PFSK-1 (cell line): ENCODE measurements around the gene FAM13C.

Source experiments
- FOXP2 ChIP-seq: optimal IDR thresholded peaks from 2 replicates; pipeline ENCODE3; 2011; ENCODE audit warnings: borderline replicate concordance, control low read depth, inconsistent platforms; ENCODE audit not compliant: insufficient read depth; ENCODE audit errors: extremely low read length, extremely low read depth
- POLR2AphosphoS5 ChIP-seq: IDR thresholded peaks from 2 replicates; pipeline ENCODE4 v1.6.1; 2012; ENCODE audit warnings: low read depth, mild to moderate bottlenecking, control low read depth, low read length, moderate library complexity
- SIN3A ChIP-seq: IDR thresholded peaks from 2 replicates; pipeline ENCODE4 v1.6.1; 2012; ENCODE audit warnings: mild to moderate bottlenecking, low read length, moderate library complexity, borderline replicate concordance; ENCODE audit not compliant: insufficient read depth
- TAF1 ChIP-seq: IDR thresholded peaks from 2 replicates; pipeline ENCODE4 v1.6.1; 2012; ENCODE audit warnings: low read length, control low read depth, borderline replicate concordance; ENCODE audit not compliant: insufficient read depth
- TF ChIP-seq, protein P1 (sequence below), 2 experiments: IDR thresholded peaks; 2 replicates each; pipeline versions ENCODE4 v1.6.1 to v1.8.0; 2011 to 2012; ENCODE audit warnings: low read depth in 2 of 2, low read length in 2 of 2, control low read depth in 1 of 2, inconsistent platforms in 1 of 2, mild to moderate bottlenecking in 1 of 2, moderate library complexity in 1 of 2; ENCODE audit not compliant: insufficient read depth in 1 of 2

The FAM13C gene

DNA sequence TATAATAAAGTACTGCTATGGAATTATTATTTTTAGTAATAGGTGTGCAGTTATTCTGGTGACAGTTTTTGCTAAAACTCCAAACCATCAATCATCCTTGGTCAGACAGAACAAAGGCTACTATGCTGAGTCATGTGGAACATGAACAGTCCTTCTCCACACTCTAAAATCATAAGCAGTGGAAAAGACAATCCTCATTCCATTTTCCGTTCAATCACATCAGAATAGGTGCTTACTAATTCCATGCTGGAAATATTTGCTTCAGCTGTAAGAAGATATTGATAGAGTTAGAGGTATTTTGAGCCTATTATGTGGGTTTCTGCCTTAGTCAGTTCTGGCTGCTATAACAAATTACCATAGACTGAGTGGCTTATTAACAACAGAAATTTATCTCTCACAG is 82.9 kb downstream of the FAM13C start:
- TF ChIP-seq, protein P1, sequence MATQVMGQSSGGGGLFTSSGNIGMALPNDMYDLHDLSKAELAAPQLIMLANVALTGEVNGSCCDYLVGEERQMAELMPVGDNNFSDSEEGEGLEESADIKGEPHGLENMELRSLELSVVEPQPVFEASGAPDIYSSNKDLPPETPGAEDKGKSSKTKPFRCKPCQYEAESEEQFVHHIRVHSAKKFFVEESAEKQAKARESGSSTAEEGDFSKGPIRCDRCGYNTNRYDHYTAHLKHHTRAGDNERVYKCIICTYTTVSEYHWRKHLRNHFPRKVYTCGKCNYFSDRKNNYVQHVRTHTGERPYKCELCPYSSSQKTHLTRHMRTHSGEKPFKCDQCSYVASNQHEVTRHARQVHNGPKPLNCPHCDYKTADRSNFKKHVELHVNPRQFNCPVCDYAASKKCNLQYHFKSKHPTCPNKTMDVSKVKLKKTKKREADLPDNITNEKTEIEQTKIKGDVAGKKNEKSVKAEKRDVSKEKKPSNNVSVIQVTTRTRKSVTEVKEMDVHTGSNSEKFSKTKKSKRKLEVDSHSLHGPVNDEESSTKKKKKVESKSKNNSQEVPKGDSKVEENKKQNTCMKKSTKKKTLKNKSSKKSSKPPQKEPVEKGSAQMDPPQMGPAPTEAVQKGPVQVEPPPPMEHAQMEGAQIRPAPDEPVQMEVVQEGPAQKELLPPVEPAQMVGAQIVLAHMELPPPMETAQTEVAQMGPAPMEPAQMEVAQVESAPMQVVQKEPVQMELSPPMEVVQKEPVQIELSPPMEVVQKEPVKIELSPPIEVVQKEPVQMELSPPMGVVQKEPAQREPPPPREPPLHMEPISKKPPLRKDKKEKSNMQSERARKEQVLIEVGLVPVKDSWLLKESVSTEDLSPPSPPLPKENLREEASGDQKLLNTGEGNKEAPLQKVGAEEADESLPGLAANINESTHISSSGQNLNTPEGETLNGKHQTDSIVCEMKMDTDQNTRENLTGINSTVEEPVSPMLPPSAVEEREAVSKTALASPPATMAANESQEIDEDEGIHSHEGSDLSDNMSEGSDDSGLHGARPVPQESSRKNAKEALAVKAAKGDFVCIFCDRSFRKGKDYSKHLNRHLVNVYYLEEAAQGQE (IDR thresholded peaks at IDR 0.05; ENCODE audit: insufficient read depth in 1 of 2, low read depth in 2 of 2, low read length in 2 of 2) = no peak
- TF ChIP-seq FOXP2 = no peak
- TF ChIP-seq TAF1 = no peak
- no peak for TF ChIP-seq POLR2AphosphoS5
- no peak for TF ChIP-seq SIN3A

GRCh38 chr10:59276919-59277318 is 85.4 kb downstream of the FAM13C start:
- TF ChIP-seq, protein P1 (IDR thresholded peaks at IDR 0.05; ENCODE audit: insufficient read depth in 1 of 2, low read depth in 2 of 2, low read length in 2 of 2) = no peak
- TF ChIP-seq POLR2AphosphoS5 (no peak), SIN3A (no peak), FOXP2 (no peak), TAF1 (no peak)

DNA sequence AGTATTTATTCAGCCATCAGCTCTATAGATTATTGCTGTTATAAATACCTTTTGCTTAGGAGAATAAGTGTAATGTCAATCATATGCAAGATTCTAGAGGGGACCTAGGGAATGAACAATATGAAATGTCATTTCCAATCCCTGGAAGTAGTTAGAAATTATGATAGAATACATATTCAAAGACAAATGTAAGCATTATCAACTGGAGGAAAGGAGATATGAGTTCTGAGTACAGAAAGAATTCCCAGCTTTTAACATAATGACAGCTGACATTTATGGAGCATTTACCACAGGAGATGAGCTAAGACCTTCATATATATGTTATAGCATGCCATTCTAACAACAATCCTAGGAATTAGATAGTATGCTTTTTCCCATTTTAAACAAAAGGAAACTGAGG is 86.2 kb downstream of the FAM13C start:
- TF ChIP-seq, protein P1 (IDR thresholded peaks at IDR 0.05; ENCODE audit: insufficient read depth in 1 of 2, low read depth in 2 of 2, low read length in 2 of 2) = no peak
- TF ChIP-seq POLR2AphosphoS5 = no peak
- TF ChIP-seq FOXP2 = no peak
- TF ChIP-seq TAF1 = no peak
- no peak for TF ChIP-seq SIN3A

DNA sequence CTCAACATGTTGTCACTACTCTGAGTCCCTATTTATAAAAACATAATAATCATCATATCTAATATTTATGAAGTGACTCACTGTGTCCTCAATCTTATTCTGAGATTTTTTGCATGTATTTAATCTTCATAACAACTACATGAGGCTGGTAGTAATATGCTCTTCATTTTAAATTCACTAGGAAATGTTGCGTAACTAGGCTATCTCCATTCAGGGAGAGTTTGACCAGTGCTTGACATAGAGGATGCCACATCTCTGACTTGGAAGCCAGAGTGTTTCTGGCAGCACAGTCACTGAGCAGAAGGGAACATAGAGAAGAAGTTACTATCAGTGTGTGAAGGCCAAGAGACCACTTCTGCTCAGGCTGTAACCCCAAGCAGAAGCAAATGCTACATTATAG is 88.9 kb downstream of the FAM13C start:
- no peak for TF ChIP-seq POLR2AphosphoS5
- no peak for TF ChIP-seq FOXP2
- no peak for TF ChIP-seq SIN3A
- TF ChIP-seq, protein P1 (IDR thresholded peaks at IDR 0.05; ENCODE audit: insufficient read depth in 1 of 2, low read depth in 2 of 2, low read length in 2 of 2) = no peak
- no peak for TF ChIP-seq TAF1

DNA sequence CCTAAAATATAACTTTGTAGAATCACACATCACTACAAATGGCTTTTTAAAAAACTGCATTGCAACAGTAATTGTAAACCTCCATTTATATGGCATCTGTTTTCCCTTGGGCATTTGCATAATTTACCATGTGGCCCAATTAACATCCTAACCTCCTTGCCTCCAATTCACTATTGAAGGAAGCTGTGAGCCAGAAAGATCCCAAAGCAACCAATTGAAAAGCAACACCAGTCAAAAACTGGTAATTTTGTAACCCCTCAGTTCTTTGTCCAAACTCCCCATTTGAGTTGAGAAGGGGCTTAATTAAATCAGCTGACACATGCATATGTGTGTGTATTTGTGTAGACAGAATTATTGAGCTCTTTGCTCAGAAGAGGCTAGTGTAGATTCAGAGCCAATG is 90.3 kb downstream of the FAM13C start:
- no peak for TF ChIP-seq TAF1
- TF ChIP-seq POLR2AphosphoS5 = no peak
- TF ChIP-seq, protein P1 (IDR thresholded peaks at IDR 0.05; ENCODE audit: insufficient read depth in 1 of 2, low read depth in 2 of 2, low read length in 2 of 2) = no peak
- TF ChIP-seq FOXP2 = no peak
- no peak for TF ChIP-seq SIN3A
